C4-2B (cell line): ENCODE results near the gene ZNF213.
A peak's percentile ranks its signal among the peaks of the same experiment; 100 is the strongest.

Experiments used
- H3K27ac ChIP-seq: fragments of 450-650 bp; 2 replicates; pipeline ENCODE4 v1.5.1; 2017
- CTCF ChIP-seq: fragments of 450-650 bp; conservative IDR thresholded peaks from 2 replicates; pipeline ENCODE4 v1.5.1; 2017; ENCODE audit warnings: mild to moderate bottlenecking
- ZFX ChIP-seq: fragments of 450-650 bp; IDR thresholded peaks from 2 replicates; pipeline ENCODE4 v1.6.1; 2017

ZNF213 gene

GRCh38 chr16:3148256-3149192, 13.7 kb downstream of the ZNF213 start:
- no peak overlapping the region; the same call in 1 of the 2 replicates for H3K27ac ChIP-seq
- TF ChIP-seq ZFX (no peak), CTCF (no peak)

GRCh38 chr16:3149193-3149530, 14.3 kb downstream of the ZNF213 start:
- TF ChIP-seq CTCF (no peak), ZFX (no peak)
- H3K27ac ChIP-seq, result peak overlapping the region; percentile 78; the same call in 1 of the 2 replicates

- TF ChIP-seq CTCF (peak; percentile 78), ZFX (peak; percentile 31; the same call in 1 of the 2 replicates)
- peak overlapping the region; percentile 78 for H3K27ac ChIP-seq
These were observed 15.0 kb downstream of the ZNF213 start for GRCh38 chr16:3149630-3150345.

- no peak for TF ChIP-seq ZFX
- TF ChIP-seq CTCF, result no peak
- peak overlapping the region; percentile 78 for H3K27ac ChIP-seq
These were observed 15.8 kb downstream of the ZNF213 start for GRCh38 chr16:3150346-3151218.

- H3K27ac ChIP-seq, result peak overlapping the region; percentile 0; the same call in 1 of the 2 replicates
- TF ChIP-seq CTCF, result no peak
- no peak for TF ChIP-seq ZFX
These were observed 17.1 kb downstream of the ZNF213 start for GRCh38 chr16:3152027-3152276.

GRCh38 chr16:3152277-3152990, 17.6 kb downstream of the ZNF213 start:
- TF ChIP-seq ZFX, result no peak
- peak; percentile 66 for TF ChIP-seq CTCF
- H3K27ac ChIP-seq, result peak overlapping the region; percentile 0; the same call in 1 of the 2 replicates
